ENCODE results near the gene GUK1. TPM values are rescaled to one million over a fixed set of nuclear protein-coding genes. Genes with fewer than 3 reads are reported as not detected.

The GUK1 gene
- total and polyA plus RNA-seq, 4 donors = 158 to 476 (median 307) TPM

DNA sequence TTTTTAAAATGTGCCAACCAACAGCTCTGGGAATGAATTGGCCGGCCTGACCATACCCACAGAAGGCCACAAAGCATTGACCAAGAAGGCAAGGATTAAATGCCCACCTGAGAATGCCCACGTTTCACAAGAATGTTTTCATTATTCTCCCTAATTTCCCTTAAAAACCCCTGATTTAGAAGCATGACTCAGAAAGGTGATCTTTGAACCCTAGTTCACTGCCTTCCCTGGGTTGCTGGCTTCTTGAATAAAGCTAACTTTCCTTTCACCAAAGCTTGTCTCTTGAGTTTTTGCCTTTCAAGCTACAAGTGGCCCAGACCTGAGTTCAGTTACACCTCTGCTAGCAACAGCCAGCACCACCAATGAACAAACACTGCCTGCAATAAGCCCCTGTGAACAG, 16.6 kb upstream of the GUK1 start:
- Histone ChIP-seq H3K9ac (ENCODE audit: insufficient read depth in 1 of 2, low read length in 2 of 2) (no peak overlapping the region), H3K4me1 (ENCODE audit: control insufficient read depth in 5 of 5, insufficient read depth in 5 of 5, low read length in 5 of 5) (no peaks in the 10 kb centered on the region), H3K4me3 (no peak overlapping the region), H3K27me3 (ENCODE audit: control insufficient read depth in 3 of 3, insufficient read depth in 3 of 3, low read length in 2 of 3) (no peaks in the 10 kb centered on the region), H3K36me3 (ENCODE audit: control insufficient read depth in 4 of 4, insufficient read depth in 4 of 4, low read length in 4 of 4) (no peaks in the 10 kb centered on the region), H3K27ac (ENCODE audit: low read depth in 1 of 2, low read length in 1 of 2) (no peak overlapping the region), H3K9me3 (ENCODE audit: control insufficient read depth in 4 of 4, insufficient read depth in 3 of 4, low read length in 3 of 4) (no peaks in the 10 kb centered on the region)
- 78 to 80% methylated on average over 2 of the region's 2 CpGs for WGBS, 2 donors
- TF ChIP-seq, protein P1, sequence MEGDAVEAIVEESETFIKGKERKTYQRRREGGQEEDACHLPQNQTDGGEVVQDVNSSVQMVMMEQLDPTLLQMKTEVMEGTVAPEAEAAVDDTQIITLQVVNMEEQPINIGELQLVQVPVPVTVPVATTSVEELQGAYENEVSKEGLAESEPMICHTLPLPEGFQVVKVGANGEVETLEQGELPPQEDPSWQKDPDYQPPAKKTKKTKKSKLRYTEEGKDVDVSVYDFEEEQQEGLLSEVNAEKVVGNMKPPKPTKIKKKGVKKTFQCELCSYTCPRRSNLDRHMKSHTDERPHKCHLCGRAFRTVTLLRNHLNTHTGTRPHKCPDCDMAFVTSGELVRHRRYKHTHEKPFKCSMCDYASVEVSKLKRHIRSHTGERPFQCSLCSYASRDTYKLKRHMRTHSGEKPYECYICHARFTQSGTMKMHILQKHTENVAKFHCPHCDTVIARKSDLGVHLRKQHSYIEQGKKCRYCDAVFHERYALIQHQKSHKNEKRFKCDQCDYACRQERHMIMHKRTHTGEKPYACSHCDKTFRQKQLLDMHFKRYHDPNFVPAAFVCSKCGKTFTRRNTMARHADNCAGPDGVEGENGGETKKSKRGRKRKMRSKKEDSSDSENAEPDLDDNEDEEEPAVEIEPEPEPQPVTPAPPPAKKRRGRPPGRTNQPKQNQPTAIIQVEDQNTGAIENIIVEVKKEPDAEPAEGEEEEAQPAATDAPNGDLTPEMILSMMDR (IDR thresholded peaks at IDR 0.05; ENCODE audit: control extremely low read depth, extremely low read depth) = no peak
- no peak for ATAC-seq (ENCODE audit: insufficient read depth, low FRiP score)
- no peak for DNase-seq

DNA sequence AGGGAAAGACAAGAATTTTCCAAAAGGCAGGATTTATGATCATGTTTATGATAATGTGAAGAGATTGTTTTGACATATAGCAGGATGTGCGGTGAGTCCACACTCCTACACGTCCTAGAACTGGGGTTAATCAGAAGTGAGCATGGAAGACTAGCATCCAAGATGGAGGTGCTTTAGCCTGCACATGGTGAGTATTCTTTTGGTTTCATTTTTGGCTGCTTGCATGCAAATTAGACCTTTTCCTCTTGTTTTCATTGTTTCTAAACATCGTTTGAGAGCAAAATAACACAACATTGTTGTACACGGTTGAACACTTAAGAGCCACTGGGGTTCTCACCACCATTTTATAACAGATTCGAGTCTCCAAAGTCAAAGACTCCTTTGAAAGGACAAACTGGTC, 14.9 kb upstream of the GUK1 start:
- TF ChIP-seq, protein P1 (IDR thresholded peaks at IDR 0.05; ENCODE audit: control extremely low read depth, extremely low read depth) = no peak
- WGBS, 2 donors = 84 to 86% methylated on average over 5 of the region's 5 CpGs
- Histone ChIP-seq H3K4me3 (no peak overlapping the region), H3K4me1 (ENCODE audit: control insufficient read depth in 5 of 5, insufficient read depth in 5 of 5, low read length in 5 of 5) (no peaks in the 10 kb centered on the region), H3K27me3 (ENCODE audit: control insufficient read depth in 3 of 3, insufficient read depth in 3 of 3, low read length in 2 of 3) (no peaks in the 10 kb centered on the region), H3K27ac (ENCODE audit: low read depth in 1 of 2, low read length in 1 of 2) (no peak overlapping the region), H3K9ac (ENCODE audit: insufficient read depth in 1 of 2, low read length in 2 of 2) (no peak overlapping the region), H3K36me3 (ENCODE audit: control insufficient read depth in 4 of 4, insufficient read depth in 4 of 4, low read length in 4 of 4) (no peaks in the 10 kb centered on the region), H3K9me3 (ENCODE audit: control insufficient read depth in 4 of 4, insufficient read depth in 3 of 4, low read length in 3 of 4) (no peaks in the 10 kb centered on the region)
- DNase-seq (no peak), ATAC-seq (ENCODE audit: insufficient read depth, low FRiP score) (no peak)

DNA sequence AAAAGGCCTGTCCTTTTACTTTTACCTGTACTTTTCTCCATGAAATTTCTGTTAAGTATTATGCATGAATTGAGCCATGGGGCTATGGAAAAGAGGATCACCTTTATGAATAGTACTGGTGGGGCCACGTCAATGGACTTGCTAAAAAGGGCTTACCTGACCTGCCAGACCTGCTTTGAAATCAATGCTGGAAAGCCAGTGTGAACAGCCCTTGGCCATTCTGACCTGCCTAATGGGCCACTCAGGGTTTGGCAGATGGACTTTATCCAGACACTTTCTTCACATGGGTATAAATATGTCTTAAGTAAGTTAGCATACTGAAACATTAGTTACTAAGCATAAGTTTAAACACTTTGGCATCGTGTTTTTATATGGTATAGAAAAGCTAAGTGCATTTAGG, 8.3 kb upstream of the GUK1 start:
- DNase-seq (no peak), ATAC-seq (ENCODE audit: insufficient read depth, low FRiP score) (no peak)
- Histone ChIP-seq H3K27me3 (ENCODE audit: control insufficient read depth in 3 of 3, insufficient read depth in 3 of 3, low read length in 2 of 3) (no peaks in the 10 kb centered on the region), H3K4me3 (no peak overlapping the region), H3K27ac (ENCODE audit: low read depth in 1 of 2, low read length in 1 of 2) (peak overlapping the region in 1 of 2 donors; percentile 51), H3K9me3 (ENCODE audit: control insufficient read depth in 4 of 4, insufficient read depth in 3 of 4, low read length in 3 of 4) (no peaks in the 10 kb centered on the region), H3K4me1 (ENCODE audit: control insufficient read depth in 5 of 5, insufficient read depth in 5 of 5, low read length in 5 of 5) (no peaks in the 10 kb centered on the region), H3K36me3 (ENCODE audit: control insufficient read depth in 4 of 4, insufficient read depth in 4 of 4, low read length in 4 of 4) (no peaks in the 10 kb centered on the region), H3K9ac (ENCODE audit: insufficient read depth in 1 of 2, low read length in 2 of 2) (no peak overlapping the region)
- WGBS, 2 donors = 70 to 93% methylated on average over 2 of the region's 2 CpGs
- TF ChIP-seq, protein P1 (IDR thresholded peaks at IDR 0.05; ENCODE audit: control extremely low read depth, extremely low read depth) = no peak

DNA sequence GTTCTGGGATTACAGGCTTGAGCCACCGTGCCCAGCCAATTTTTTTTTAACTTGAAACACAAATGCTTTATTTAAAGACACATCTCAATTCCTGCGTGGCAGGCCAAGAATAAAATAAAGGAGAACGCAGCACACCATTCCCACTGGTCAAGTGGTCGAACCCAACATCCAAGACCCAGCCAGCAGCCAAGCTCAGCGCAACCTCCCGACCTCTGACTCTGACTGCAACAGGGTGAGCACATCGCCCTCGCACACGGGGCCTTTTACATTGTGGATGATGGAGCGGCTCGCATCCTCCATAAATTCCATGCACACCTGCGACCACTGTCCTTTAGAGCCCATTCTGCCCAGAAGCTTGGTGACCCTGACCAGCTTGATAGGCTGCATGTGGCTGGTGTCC, 5.5 kb upstream of the GUK1 start:
- Histone ChIP-seq H3K9me3 (ENCODE audit: control insufficient read depth in 4 of 4, insufficient read depth in 3 of 4, low read length in 3 of 4) (no peaks in the 10 kb centered on the region), H3K36me3 (ENCODE audit: control insufficient read depth in 4 of 4, insufficient read depth in 4 of 4, low read length in 4 of 4) (no peaks in the 10 kb centered on the region), H3K9ac (ENCODE audit: insufficient read depth in 1 of 2, low read length in 2 of 2) (no peak overlapping the region), H3K27ac (ENCODE audit: low read depth in 1 of 2, low read length in 1 of 2) (no peak overlapping the region), H3K27me3 (ENCODE audit: control insufficient read depth in 3 of 3, insufficient read depth in 3 of 3, low read length in 2 of 3) (no peaks in the 10 kb centered on the region), H3K4me3 (no peak overlapping the region), H3K4me1 (ENCODE audit: control insufficient read depth in 5 of 5, insufficient read depth in 5 of 5, low read length in 5 of 5) (no peaks in the 10 kb centered on the region)
- TF ChIP-seq, protein P1 (IDR thresholded peaks at IDR 0.05; ENCODE audit: control extremely low read depth, extremely low read depth) = no peak
- DNase-seq = no peak
- WGBS, 2 donors = 88 to 92% methylated on average over 12 of the region's 12 CpGs
- ATAC-seq (ENCODE audit: insufficient read depth, low FRiP score) = no peak
